IPS DF 6.9 (cell line): ENCODE measurements around the gene HOXA13.

Experiments
- DNase-seq: peaks from one replicate; pipeline ENCODE4 v3.0.0-alpha.2; 2013; ENCODE audit warnings: low read depth, low spot score
- H3K27ac ChIP-seq: one replicate; pipeline ENCODE4 v1.5.1; 2013; ENCODE audit warnings: low read length, control low read depth
- H3K27me3 ChIP-seq: 2 replicates; pipeline ENCODE4 v1.6.1; 2013; ENCODE audit warnings: mild to moderate bottlenecking, low read length; ENCODE audit not compliant: control insufficient read depth, insufficient read depth
- H3K36me3 ChIP-seq: 2 replicates; pipeline ENCODE4 v1.6.1; 2013; ENCODE audit warnings: low read length; ENCODE audit not compliant: control insufficient read depth, insufficient read depth
- H3K4me1 ChIP-seq: 2 replicates; pipeline ENCODE4 v1.6.1; 2013; ENCODE audit warnings: low read length; ENCODE audit not compliant: control insufficient read depth, insufficient read depth
- H3K4me3 ChIP-seq: 2 replicates; pipeline ENCODE4 v1.5.1; 2013; ENCODE audit warnings: mild to moderate bottlenecking, low read length
- H3K9me3 ChIP-seq: 2 replicates; pipeline ENCODE4 v1.6.1; 2013; ENCODE audit warnings: low read length, inconsistent platforms; ENCODE audit not compliant: control insufficient read depth, insufficient read depth
- WGBS: extraction: QIAGEN DNeasy Blood & Tissue Kit; methylation state at CpG from one replicate; pipeline ENCODE4 v1.1.7; 2013; ENCODE audit warnings: mixed read lengths, missing lambda C conversion rate; ENCODE audit not compliant: insufficient read length, insufficient coverage; 5-methylcytosine and 5-hydroxymethylcytosine counted together

Gene HOXA13

DNA sequence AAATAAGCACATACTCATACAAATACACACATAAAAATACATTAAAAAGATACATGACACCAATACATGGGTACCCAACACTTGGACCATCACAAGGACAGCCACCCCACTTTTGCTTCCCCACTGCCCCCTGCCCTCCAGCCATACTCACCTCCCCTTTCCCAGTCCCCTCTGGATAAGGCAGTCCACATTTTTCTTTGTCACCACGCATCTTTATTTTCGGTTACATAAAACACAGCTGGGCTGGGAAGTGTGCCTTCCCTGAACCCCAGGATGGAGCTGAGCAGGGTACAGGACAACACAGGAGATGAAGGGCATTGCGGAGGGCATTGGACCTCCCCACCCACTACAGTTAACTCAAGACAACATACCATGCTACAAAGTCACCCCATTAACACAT lies 46.4 kb downstream of the HOXA13 start:
- no peaks in the 10 kb centered on the region for H3K9me3 ChIP-seq
- DNase-seq = no peak
- no CpG with 5 or more reads among the region's 3 CpGs for WGBS
- peaks cover 3% of the 10 kb centered on the region for H3K4me1 ChIP-seq
- no peak overlapping the region for H3K27ac ChIP-seq
- peaks cover 97% of the 10 kb centered on the region for H3K27me3 ChIP-seq
- no peaks in the 10 kb centered on the region for H3K36me3 ChIP-seq
- no peak overlapping the region for H3K4me3 ChIP-seq

DNA sequence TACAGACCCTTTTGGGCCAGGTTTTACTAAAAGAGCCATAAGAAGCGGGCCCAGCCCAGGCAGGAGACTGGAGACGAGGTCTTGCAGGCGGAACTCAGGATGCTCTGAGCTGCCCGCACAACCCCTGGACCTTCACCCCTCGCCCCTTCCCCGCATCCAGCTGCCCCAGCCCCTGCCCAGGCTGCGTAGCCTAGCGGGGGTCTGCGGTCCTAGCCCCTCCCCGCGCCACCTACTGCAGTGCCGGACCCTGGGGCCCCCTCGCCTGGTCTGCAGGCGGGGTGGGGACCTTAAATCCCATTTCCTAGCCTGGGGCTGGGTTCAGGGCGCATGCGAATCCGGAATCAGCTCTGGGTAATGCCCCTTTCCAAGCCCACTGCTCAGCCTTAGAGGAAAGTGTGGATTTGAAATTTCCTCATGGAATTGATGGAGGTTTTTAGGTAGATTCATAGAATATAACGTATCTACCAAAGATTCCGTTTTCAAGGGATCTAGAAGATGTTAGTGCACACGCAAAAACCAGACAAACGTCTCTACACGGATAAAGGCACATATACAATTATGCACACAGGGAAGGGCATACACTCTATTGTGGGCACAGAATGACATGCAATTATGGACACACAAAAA lies 47.0 kb downstream of the HOXA13 start:
- H3K27me3 ChIP-seq = peaks cover 97% of the 10 kb centered on the region
- H3K27ac ChIP-seq = no peak overlapping the region
- no CpG with 5 or more reads among the region's 22 CpGs for WGBS
- peaks cover 3% of the 10 kb centered on the region for H3K4me1 ChIP-seq
- no peak overlapping the region for H3K4me3 ChIP-seq
- no peak for DNase-seq
- no peaks in the 10 kb centered on the region for H3K9me3 ChIP-seq
- no peaks in the 10 kb centered on the region for H3K36me3 ChIP-seq

DNA sequence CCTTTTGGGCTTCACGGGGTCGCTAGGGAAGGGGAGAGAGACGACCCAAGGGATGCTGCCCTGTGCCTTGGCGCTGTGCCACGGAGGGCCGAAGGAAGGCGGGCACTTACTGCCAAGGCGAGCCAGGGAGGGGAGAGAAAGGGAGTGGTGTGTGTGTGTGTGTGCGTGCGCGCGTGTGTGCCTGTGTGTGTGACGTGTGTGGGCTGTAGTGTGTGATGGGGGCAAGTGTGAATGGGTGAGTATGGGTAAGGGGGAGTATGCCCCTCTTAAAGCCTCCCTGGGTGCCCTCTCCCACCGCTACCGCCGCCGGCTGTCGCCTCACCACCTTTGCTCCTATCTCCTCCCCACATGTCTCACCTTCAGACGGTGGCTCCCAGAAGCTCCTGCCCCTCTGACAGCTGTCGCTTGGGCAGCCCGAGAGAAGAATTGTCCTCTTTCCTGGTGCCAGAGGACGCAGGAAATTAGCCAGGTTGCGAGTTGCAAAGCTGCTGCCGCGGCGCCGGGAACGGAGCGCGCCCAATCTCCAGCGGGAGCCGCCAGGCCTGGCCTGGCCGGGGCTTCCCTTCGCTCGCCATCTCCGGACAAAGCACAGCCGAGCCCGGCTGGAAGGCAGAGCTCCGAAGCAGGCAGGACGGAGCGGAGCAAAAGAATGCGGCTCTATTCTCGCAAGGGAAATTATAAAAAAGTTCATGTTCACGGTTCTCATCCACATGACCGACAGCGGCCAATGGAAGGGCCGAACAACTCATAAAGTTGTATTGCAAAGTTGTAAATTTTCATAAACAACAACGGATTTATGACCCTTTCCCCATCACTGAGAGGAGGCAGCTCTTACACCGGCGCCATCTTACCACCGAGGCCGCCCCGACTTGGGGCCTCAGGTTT lies 47.7 kb downstream of the HOXA13 start, which contains the start of gene HOXA3:
TSS of gene HOXA3 (minus strand) at position 653 of the 885 bp plus-strand sequence. CDS start 41,943 bp downstream, outside the sequence.
- peaks cover 96% of the 10 kb centered on the region for H3K27me3 ChIP-seq
- no peak within 1 kb of the TSS for H3K4me3 ChIP-seq
- WGBS = no CpG with 5 or more reads among the region's 53 CpGs
- H3K36me3 ChIP-seq = no peaks in the 10 kb centered on the region
- H3K4me1 ChIP-seq = peaks cover 3% of the 10 kb centered on the region
- DNase-seq = no peak
- no peak within 1 kb of the TSS for H3K27ac ChIP-seq
- no peaks in the 10 kb centered on the region for H3K9me3 ChIP-seq

DNA sequence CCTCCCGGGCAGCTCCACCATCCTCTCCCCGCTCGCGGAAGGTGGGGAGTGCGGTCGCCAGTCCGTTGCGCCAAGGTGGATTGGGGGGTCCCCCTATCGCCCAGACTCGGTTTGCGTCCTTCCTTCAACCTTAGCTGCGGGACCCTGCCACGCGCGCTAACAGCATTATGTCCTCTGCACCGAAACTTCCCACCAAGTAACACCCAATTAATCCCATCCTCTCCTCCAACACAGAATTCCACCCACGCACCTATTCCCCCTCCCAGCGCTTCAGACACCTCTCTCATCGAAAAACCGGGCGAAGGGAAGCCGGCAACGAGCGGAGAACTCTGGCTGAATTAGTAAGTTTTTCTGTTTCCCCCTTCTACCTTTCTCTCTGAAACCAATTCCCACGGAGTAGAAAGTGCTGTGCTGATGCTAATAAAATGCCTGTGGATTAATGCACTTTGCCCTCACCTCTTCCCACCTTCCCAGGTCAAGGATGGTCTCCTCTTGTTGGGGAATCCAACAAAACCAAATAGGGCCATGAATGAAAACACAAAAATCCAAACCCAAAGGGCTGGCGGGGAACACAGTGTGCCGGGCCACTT lies 48.5 kb downstream of the HOXA13 start:
- no peak overlapping the region for H3K4me3 ChIP-seq
- DNase-seq = no peak
- H3K9me3 ChIP-seq = no peaks in the 10 kb centered on the region
- peaks cover 97% of the 10 kb centered on the region for H3K27me3 ChIP-seq
- H3K4me1 ChIP-seq = peaks cover 3% of the 10 kb centered on the region
- no peaks in the 10 kb centered on the region for H3K36me3 ChIP-seq
- H3K27ac ChIP-seq = no peak overlapping the region
- WGBS = 100% methylated on average over 1 of the region's 27 CpGs

DNA sequence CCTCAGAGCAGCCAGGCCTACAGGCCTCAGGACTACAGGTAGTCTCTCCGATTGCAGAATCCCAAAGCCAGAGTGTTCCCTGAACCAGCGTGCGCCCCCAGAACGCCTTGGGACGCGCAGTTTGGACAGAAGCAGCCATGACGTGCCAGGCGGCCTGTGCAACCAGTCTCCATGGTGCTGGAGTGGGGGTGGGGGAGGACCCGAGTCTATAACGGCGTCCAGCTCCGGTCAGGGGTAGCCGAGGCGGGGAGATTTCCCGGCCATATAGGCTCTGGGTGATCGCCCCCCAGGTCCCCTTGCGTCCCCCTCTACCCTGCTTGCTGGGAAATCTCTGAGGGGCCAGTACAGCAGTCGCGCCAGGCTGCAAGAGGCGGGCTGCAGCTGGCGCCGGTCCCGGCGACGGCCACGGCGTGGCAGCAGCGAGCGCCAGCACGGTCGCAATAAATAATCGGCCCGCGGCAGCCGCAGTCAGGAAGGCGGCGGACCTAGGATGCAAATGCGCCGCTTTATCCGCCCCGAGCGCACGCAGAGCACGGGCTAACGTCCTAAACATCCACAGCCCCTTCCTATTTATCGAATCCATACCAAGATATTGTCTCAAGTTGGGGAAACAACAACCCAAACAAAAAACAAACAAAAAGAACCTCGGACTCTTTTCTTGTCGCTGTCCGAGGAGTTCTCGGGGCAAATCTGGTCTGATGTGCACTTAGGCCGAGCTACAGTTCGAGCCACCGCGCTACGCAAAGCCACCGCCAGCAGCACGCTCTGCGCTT lies 49.1 kb downstream of the HOXA13 start:
- peaks cover 97% of the 10 kb centered on the region for H3K27me3 ChIP-seq
- H3K36me3 ChIP-seq = no peaks in the 10 kb centered on the region
- no CpG with 5 or more reads among the region's 58 CpGs for WGBS
- H3K9me3 ChIP-seq = no peaks in the 10 kb centered on the region
- H3K4me1 ChIP-seq = no peaks in the 10 kb centered on the region; the same call in 1 of the 2 replicates
- no peak overlapping the region for H3K4me3 ChIP-seq
- no peak for DNase-seq
- no peak overlapping the region for H3K27ac ChIP-seq

DNA sequence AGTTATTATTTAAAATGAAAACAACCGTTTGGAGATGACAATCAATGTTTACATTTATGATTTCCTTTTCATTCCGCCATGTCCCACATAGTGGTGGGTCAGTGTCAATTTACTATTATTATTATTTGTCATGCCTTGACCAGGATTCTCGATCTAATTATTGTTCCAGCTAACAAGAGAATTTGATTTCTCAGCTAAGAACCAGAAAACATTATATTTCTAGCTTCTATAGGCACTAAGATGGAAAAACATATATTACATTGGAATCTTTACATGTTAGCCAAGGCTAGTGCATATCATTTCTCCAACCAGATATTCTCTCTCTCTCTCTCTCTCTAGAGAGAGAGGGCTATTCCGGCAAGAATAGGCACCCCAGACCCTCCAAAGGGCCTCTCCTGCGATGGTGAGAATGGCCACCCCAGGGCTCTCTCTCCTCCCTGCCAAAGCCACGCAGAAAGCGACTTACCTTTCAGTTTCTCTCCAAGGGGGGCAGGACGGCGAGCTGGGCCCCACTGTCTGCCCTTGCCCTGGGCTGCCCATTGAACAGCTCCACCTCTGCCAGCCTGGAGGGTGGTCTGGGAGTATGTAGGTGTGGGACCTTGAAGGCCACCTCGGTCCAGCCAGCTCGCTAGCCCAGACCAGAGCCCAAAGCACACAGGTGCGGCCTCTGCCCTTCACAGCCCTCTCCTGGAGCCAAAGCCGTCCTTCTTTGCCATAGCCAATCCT lies 49.9 kb downstream of the HOXA13 start:
- no CpG with 5 or more reads among the region's 13 CpGs for WGBS
- Histone ChIP-seq H3K36me3 (no peaks in the 10 kb centered on the region), H3K4me3 (no peak overlapping the region), H3K4me1 (no peaks in the 10 kb centered on the region; the same call in 1 of the 2 replicates), H3K27me3 (peaks cover 97% of the 10 kb centered on the region), H3K9me3 (no peaks in the 10 kb centered on the region), H3K27ac (no peak overlapping the region)
- no peak for DNase-seq

DNA sequence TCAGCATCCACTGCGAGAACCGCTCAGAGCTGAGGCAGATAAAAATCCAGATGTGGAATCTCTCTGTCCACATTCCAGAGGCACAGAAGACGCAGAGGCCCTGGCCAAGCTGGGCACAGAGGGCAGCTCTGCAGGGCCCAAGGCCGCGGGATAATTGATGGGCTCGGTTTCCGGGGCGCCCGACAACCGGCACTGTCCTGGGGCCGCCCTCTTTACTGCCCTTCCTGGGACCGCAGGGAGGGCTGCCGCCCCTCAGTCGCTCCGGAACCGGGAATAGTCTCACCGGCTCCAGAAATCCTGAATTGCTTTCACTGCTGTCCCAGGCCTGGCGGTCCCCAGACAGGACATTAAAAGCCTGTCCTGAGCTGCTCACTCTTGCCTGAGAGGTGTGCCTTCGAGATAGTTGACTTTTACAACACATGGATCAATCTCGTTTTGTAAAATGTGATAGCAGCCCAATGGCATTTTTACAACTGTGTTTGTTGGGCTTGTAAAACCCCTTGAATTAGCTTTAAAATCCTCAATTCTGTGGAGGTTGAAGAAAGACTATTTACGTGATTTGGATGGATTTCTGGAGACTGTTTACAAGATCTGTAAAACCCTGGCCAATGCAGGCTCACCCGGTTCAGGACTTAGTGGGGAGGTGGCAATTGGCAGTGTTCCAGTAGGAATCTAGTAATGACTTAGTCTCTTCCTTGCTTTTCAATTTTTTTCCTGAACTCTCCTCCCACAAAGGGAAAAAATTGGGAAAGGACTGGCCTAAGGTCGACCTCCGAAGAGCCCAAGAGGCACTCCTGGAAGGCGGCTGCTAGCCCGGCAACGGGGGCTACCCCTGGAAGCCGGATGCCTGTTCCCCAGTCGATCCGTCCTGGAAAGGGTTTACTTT lies 50.9 kb downstream of the HOXA13 start:
- H3K27me3 ChIP-seq = peaks cover 97% of the 10 kb centered on the region
- H3K36me3 ChIP-seq = no peaks in the 10 kb centered on the region
- H3K4me1 ChIP-seq = no peaks in the 10 kb centered on the region; the same call in 1 of the 2 replicates
- WGBS = no CpG with 5 or more reads among the region's 30 CpGs
- H3K27ac ChIP-seq = no peak overlapping the region
- H3K4me3 ChIP-seq = no peak overlapping the region
- no peaks in the 10 kb centered on the region for H3K9me3 ChIP-seq
- no peak for DNase-seq

DNA sequence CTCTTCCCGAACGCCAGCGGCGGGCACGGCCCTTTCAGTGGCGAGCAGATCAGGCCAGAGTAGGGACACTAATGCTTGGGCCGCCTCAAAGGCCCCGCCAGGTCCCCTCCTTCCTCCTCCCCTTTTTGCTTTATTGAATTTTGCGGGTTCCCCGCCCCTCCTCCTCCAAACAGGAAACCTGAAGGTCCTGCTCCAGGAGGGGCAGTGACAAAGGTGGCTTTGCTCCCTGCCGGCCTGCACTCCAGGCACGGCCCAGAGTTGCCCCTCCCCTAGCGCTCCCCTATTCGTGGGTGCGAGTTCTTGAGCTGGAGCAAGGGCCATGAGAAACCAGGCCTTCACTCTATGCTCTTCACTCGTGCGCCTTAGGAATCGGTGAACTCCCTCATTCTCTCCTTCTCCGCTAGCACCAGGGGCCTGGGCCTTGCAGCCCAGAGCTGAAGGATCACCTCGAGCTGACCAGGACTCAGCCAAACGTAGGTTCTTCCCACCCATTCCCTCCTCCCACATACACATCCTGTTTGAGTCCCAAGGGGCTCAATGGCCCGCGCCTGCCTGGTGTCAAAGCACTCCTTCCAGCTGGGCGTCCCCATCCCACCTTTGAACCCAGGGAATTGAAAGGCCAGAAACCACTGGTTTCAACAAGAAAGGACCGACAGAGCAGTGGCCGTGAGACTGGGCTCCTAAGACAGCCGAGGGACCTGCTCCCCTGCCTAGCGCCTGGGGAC lies 51.7 kb downstream of the HOXA13 start:
- no peak overlapping the region for H3K27ac ChIP-seq
- H3K9me3 ChIP-seq = no peaks in the 10 kb centered on the region
- no peak overlapping the region for H3K4me3 ChIP-seq
- H3K36me3 ChIP-seq = no peaks in the 10 kb centered on the region
- WGBS = no CpG with 5 or more reads among the region's 28 CpGs
- H3K27me3 ChIP-seq = peaks cover 95% of the 10 kb centered on the region
- no peaks in the 10 kb centered on the region; the same call in 1 of the 2 replicates for H3K4me1 ChIP-seq
- DNase-seq = no peak
